GM21528 (cell line): Measurements from ENCODE around the gene TMEM229B.

Experiments
- ATAC-seq: cut with Tn5 transposase; IDR thresholded peaks from one replicate; pipeline ENCODE4 v1.9.1; 2021; ENCODE audit warnings: mild to moderate bottlenecking, moderate library complexity; ENCODE audit not compliant: unreplicated experiment, low FRiP score

Gene TMEM229B

DNA sequence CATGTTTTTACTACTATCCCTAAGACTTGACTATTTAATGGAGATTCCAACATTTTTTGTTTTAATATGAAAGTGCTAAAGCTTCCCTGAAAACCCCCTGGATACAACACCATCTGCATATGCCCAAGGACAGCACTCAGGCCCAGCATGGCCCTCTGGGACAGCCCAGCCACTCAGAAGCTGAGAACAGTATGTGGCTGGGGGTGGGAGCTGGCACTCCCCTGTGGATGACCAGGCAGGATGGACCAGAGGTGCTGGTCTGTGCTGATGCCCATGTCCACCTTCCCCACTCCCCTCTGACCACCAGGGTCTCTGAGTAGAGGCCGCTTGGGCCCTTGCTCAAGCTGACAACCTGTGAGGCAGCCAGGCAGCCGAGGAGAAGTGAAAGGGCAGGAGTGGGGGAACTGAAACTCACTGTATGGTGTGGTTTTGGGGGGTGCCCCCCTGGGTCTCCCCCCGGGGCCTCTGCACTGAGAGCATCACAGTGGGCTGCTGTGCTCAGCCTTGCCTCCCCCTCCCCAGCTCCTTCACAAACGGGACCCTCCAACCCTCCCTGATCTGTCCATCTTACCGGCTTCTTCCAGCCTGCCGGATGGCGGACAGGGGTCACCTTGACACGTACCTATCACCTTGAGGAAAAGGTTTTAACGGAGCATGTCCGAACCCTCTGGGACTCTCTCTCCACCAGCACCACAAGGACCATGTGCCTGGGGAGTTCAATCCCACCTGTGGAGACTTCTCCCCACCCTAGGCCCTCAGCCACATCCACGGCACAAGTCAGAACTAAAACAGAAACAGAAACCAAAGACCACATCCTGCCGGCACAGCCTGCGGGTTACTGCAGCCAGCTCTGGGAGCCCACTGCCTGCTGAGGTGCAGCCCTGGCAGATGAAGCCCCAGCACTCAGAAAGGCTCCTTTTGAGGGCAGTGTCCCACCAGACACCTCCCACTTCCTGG lies at the start of gene TMEM229B:
TSS of gene TMEM229B (minus strand) at position 785 of the 957 bp plus-strand sequence. CDS start 14,798 bp downstream, outside the sequence.
- ATAC-seq, result peak; percentile 92

DNA sequence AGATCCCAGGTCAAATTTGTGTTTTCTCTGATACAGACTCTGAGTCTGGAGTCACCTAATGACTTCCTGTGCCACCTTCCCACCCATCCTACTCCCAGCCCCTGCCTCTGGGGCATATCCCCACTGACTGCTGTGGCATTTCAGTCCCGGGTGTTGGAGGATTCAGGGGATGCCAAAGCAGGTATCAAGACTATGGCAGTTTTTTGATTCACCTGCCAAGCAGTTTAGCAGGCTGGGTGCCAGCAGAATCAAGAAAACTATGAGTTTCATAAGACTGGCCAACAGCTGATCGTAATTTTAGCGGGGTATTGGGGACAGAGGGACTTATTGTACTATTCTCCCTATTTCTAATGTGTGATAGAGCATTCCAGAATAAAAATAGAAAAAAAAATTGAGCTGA lies 49.2 kb upstream of the TMEM229B start:
- ATAC-seq, result no peak

DNA sequence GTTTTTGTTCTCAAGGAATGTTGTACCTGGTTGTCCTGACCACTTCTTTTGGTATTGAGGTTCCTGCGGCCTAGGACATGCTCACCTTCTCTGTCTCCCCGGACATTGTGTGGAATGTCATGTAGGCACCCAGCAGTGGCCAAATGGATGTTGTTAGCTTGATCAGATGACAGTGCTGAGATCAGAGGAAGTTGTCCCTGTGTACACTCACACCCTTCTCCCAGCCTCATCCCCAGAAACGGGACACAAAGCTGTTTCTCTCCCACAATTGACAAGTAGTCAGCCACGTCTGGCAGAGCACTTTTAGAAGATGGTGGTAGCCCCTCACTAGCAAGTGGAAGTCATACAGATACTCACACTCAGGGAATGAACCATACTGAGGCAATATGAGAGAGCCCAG lies 47.6 kb upstream of the TMEM229B start:
- no peak for ATAC-seq

DNA sequence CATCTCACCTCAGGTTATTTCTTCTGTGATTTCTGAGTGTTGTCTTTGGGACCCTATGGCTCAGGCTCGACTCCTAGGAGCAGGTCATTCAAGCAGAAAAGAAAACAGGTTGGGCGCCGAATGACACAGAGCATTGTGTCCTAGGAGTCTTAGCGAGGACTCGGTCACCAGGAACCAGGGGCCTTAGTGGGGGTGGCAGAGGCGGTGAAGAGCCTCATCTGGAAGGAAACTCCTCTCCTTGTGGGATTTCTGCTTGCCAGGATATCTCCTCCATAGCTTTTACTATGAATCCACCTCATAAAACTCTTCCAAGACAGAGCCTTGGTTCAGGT lies 45.2 kb upstream of the TMEM229B start:
- ATAC-seq, result no peak

DNA sequence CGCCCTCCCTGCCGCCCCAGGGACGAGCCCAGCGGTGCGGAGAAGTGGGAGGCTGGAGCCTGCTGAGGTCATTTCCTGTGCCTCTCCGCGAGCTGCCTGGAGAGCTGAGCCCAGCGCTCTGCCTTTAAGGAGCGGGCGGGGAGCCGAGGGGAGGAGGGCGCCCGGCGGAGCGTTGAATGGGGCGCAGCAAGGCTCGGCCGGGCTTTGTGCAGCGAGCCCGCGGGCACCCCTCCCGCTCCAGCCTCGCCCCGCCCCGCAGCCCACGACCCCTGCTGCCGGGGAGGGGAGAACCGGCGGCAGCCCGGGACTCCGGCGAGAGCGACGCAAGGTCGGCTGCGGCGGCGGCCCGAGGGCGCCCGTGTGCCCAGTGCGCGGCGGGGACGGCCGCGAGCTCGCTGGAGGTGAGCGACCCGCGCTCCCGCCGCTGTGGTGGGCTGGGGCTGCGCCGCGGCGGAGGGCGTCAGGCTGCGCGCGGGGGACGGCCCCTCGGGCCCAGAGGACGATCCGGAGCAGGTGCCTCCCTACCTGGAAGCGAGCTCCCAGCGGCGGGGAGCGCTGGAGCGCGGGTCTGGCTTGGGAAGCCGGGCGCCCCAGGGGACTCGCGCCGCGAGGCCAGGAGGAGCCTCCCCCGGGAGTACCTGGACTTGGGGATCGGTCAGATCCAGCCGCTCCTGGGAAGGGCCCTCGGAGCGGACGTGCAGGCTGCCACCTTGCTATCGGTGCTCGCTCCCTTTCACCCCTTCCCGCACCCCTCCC lies 44.7 kb upstream of the TMEM229B start, which contains the start of gene PLEKHH1:
TSS of gene PLEKHH1 (plus strand) at position 293 of the 756 bp plus-strand sequence. CDS start 8,578 bp downstream, outside the sequence.
- no peak for ATAC-seq

DNA sequence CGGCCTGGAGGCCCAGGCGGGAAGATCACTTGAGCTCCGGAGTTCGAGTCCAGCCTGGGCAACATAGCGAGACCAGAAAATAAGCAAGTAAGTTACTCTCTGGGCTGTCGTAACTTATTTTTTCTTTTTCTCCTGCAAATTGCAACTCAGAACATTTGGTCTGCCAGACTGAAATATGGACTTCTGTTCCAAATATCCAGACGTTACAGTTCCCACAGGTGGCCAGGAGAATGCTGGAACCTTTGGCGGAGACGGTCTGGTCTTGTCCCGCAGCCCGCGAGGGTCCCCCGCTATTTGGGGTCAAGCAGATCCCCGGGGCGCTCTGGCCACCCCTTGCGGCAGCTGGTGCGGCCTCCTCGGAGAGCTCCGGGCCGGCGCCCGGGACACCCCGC lies 44.1 kb upstream of the TMEM229B start:
- ATAC-seq, result no peak

DNA sequence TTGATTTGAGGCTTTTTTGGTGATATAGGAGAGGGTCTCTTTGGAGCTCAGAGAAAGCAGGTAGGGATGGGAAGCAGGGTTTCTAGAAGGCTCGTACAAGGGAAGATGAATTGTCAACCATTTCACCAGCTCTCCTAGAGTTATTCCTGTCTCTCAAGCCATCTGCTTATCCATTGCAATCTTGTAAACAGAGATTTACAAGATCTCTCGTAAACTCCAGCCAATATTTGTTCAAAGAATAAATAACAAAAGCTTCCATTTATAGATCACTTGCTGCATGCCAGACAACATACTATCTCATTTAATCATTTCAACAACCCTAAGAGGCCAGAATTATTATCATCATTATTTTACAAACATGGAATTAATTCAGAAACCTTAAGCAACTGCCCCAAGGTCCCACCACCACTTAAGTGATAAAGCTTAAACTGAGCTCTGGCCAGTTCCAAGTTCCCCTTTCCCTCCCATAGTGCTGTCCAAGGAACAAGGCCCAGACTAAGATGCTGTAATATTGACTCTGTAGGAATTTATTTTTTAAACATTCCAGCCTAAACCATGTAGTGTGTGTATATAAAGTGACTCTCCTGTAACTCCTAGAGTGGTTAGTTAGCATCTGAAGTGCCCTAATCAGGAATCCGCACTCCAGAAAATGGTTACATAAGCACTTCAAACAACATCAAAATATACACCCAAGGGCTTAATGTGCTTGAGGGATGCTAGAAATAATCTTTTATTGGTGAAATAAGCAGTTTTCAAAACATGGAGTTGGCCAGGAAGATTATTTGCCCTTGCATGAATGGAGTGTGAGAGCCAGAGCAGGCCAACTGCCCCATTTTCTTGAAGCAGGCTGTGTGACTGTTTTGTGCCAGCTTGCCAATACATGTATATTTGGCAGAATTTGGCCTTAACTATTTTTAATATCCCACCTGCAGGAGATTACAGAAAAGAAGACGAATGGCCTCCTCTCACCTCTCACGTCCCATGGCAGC lies 41.7 kb upstream of the TMEM229B start:
- no peak for ATAC-seq

DNA sequence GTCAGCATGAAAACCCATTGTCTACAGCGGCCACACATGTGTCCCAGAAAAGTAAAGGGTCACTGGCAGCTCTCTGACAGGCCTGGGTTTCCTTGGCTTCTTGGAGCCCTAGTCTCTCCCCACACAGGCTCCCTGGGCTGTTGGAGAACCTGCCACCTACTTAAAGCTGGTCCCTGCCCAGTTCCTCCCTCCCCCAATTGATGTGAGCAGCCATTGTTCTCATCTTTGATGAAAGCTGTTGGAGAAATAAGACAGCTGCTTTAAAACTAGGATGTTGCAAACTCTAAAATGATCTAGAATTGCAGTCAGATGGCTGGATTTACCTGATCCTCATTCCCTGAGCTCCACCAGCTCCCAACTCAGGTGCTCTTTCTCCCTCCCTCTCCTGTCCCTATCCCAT lies 39.8 kb upstream of the TMEM229B start:
- no peak for ATAC-seq

DNA sequence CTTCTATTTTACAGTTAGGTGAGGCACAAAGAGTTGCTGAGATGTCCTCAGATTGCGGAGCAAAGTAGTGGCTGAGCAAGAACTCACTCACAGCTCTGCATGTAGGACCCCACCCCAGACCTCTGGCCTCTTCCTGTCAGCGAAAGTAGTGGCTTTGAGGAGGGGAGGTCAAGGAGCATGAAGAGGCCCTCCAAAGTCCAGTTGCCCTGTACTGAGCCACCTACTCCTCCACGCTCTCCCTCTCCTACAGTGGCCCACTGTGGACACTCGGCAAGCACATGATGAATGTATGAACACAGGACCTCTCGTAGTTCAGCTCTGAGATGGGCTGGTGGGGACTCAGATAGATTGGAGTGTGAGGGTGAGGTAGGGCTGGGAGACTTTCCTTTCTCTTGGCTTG lies 39.2 kb upstream of the TMEM229B start:
- ATAC-seq, result no peak

DNA sequence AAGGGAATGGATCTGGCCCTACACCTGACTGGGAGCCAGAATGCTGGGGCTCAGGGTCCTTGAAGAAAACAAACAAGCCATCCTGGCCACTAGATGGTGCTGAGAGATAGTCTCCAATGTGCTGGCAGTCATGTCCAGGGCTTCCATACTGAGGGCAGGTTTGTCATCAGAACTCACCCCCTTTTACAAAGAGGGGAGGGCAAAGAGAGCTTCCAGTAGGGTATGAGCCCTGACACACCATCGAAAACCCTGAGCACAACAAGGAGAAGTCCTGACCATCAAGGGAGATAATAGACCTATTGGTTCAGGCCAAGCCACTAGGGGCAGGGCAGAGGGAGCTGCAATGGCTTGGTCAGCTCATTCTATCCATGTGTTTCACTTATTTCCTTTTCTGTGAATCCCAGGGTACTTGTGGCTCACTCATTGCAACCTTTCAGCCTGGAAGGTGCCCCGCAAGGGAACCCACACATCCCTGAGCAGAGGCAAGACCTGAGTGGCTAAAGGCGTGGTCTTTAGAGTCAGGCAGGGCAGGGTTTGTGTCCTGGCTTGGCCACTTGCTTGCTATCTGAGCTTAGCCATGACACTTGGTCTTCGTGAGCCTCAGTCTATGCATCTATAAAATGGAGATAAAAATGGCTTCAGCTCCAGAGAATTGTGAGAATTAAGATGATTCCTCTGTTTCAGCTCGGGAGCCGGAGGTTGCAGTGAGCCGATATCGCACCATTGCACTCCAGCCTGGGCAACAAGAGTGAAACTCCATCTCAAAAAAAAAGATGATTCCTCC lies 38.3 kb upstream of the TMEM229B start:
- ATAC-seq, result no peak

DNA sequence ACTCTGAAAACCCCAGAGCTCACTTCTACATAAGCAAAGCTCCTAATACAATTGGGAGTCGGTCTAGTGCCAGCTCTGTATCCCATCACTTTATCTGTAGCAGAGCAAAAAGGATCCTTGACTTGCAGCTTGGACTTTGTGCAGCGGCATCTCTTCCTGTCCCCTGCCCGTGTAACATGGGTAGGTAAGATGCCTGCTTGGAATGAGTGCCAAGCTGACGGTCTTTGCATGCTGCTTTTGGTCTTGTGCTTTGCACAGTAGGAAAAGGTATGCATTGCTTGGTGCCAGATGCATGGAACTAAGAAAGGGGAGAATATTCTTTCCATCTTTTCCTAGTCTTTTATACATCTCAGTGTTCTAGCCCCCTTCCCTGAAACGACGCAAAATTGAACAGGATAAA lies 37.7 kb upstream of the TMEM229B start:
- ATAC-seq, result no peak

DNA sequence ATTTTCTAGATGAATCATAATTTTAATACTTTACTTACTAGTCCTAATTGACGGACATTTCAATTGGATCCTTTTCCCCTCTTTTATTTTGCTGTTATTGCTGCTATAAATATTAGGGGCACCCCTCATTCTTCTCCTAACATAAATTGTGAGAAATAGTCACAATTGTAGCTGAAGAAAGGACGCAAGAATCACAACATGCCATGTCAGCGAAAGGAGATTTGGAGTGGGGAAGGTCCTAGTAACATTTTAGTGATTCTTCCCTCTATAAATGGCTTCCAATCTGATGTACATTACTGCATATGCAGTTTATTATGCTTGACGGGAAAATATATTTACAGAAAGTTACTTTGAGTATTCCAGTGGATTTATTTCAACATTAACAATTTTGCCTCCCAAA lies 36.9 kb upstream of the TMEM229B start:
- no peak for ATAC-seq

DNA sequence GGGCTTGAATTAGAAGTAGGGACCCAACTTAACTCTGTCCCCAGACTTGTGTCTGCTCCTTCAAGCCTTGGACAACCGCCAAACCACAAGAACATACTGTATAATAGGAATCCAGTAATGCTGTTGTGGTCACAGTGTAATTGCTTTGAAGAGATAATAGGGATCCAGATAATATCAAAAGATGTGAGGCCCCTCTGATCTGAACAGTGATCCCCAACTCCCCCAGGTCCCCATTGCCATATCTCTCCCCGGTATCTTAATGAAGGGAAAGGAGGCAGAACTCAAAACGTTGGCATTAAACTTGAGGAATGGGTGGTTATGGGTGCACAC lies 36.1 kb upstream of the TMEM229B start:
- no peak for ATAC-seq

DNA sequence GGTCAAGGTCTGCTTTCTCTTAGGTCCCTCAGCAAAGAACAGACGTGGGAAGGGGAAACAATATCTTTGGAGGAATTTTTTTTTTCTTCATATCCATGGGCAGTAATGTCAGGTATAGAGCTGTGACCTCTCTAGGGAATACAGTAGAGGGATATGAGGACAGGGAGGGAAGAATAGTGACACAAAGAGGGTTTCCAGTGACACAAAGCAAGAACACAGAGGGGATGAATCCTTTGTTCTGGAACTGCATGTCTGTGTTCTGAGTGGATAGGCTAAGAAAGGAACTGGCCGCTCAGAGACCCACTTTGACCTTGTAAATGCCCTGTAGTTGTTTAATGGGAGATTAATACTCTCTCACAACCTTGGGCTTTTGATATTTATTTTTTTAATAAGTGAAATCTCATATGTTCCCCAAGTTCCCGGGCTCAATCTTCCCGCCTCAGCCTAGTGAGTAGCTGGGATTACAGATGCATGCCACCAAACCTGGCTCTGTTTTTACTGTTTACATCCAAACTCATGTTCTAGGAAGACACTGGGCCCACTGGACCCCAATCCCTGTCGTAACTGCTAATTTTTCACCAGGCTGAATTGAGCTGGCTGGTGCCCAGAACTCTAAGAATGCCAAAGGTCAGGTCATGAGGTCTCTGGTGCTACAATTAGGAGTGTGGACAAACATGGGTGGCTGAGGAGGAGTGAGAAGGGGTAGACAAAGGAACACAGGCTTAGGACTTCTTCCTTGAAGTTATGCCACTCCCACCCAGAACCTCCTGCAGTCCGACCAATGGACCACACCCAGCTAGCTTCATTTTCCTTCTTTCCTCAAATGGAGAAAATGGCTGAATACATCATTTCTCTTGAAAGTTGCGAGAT lies 35.5 kb upstream of the TMEM229B start:
- no peak for ATAC-seq

DNA sequence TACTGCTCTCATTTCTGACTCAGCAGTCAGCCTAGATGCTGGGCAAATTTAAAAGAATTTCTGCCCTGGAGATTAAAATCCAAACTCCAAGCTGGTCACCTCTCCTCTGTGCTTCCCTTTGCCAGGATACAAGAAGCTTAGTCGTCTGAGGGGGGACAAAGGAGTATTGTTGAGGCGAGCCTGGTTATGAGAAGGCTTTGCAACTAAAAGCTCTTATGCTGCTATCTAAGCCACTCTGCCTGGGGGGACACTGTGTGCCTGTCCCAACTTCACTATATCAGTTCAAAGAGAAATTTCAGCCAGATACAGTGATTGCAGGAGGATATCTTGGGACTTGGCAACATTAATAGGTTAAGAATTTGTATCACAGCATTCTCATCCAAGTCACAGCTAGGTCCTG lies 33.7 kb upstream of the TMEM229B start:
- no peak for ATAC-seq

DNA sequence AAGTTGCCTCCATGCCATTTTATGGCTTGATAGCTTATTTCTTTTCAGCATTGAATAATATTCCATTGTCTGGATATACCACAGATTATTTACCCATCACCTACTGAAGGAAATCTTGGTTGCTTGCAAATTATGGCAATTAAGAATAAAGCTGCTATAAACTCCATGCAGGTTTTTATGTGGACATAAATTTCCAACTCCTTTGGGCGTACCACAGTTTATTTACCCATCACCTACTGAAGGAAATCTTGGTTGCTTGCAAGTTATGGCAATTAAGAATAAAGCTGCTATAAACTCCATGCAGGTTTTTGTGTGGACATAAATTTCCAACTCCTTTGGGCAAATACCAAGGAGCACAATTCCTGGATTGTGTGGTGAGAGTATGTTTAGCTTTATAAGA lies 32.0 kb upstream of the TMEM229B start:
- ATAC-seq, result no peak

DNA sequence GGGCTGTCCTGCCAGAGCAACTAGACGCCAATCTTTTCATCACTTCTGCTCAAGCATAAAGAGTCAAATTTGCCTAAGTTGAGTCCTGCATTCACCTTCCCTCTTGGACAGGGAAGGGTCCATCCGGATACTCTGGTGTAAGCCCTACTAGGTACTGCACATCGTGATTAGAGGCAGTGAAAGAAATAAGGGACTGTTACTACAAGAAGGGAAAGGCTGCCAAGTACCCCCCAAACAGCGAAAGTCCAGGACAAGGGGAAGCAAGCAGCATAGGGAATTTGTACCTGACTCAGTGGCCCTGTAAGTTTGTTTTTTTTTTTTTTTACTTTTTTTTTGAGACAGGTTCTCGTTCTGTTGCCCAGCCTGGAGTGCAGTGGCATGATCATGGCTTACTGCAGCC lies 30.9 kb upstream of the TMEM229B start:
- no peak for ATAC-seq

DNA sequence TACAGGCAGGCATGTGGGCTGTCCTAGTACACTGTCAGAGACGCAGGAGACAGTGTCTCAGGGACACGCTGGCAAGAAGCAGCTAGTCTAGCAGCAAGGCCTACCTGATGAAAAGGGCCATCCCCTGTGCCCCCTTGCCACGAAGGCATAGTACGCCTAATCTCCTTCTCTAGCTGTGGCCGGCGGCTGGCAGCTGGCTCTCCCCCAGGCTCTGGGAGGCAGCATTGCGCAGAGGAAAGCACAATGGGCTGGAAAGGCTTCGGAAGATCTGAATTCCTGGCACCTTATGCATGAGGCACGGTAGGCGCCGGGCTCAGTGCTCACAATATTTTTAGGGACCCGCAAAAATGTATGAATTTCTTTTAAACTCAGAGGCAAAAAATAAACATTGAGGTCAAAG lies 28.6 kb upstream of the TMEM229B start:
- ATAC-seq, result no peak

DNA sequence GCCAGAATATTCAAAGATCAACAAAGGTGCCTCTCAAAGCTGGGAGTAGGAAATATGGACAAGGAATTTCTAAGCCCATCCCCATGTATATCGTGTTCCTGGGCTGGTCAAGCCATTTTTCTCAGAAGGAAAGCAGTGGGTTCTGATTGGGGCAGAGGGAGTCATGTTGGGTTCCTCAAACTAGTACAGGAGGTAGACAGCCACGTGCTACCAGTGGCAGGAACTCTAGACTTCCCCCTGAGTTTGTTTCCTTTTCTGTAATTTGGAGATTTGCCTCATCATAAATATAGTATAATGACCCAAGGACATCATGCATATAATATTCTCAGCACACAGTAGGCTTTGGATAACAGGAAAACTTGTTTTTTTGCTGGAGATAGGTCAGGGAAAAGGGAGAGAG lies 28.2 kb upstream of the TMEM229B start:
- ATAC-seq, result no peak
